Astrocyte of the cerebellum (primary cell): Measurements from ENCODE around the gene PPARA.
"Not testable (repeated sequence)": the region's sequence is repeated elsewhere in the genome, so short reads cannot be mapped to it uniquely, and the experiment has no call there.

Source experiments
- DNase-seq: peaks from one replicate; pipeline ENCODE4 v3.0.0-alpha.2; 2011; ENCODE audit warnings: low read depth
- H3K4me3 ChIP-seq: 2 replicates; pipeline ENCODE4 v1.5.1; 2011; ENCODE audit warnings: mild to moderate bottlenecking, low read depth, low read length, moderate library complexity
- in situ Hi-C: cut with HindIII; loops from 2 replicates; pipeline ENCODE4 v1.10.0; 2017; ENCODE audit warnings: low sequenced_read_pairs
- TF ChIP-seq, protein P1 (sequence below): IDR thresholded peaks from 2 replicates; pipeline ENCODE4 v1.5.1; 2012; ENCODE audit warnings: low read length, low read depth, moderate library complexity, mild to moderate bottlenecking; ENCODE audit errors: missing control alignments

Gene PPARA

DNA sequence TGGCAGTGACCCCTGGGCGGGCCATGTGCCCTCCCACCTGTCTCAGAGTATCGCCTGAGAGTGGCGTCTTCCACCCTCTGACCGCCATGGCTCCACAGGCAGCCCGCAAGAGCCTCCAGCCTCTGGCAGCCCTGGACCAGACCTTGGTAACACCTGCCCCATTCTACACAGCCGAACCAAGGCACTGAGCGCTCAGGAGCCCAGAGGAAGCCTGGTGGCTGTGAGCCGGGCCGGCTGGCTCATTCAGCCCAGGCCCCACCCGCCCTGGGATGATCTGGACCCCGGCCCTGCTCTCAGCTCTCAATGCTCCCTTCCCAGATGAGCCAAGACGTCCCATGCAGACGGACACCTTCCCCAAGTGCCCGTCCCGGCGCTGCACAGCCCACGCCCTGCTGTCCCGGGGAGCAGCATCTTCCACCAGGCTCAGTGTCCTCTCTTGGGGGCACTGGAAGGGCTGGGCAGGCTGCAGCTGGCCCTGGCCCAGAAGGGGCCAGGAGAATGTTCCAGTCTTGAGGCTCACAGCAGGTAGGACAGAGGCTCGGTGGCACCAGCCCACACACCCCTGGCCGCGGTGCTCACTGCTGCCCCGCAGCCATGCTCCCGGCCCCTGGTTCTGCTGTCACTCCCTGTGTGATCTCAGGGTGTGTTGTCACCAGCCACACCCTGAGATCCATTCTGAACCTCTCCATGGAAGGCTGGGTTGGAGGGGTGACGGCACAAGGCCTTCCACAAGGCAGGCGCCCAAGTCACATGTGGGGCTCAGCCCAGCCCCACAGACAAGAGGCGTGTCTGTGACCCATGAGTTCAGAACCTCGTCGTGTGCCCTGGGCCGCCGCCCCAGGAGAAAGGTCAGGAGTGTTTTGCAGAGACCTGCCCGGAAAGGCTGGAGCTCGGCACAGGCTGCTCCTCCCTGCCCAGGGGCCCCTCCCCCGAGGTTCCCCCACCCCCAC is 24.2 kb upstream of the PPARA start:
- no peak overlapping the region for H3K4me3 ChIP-seq
- TF ChIP-seq, protein P1, sequence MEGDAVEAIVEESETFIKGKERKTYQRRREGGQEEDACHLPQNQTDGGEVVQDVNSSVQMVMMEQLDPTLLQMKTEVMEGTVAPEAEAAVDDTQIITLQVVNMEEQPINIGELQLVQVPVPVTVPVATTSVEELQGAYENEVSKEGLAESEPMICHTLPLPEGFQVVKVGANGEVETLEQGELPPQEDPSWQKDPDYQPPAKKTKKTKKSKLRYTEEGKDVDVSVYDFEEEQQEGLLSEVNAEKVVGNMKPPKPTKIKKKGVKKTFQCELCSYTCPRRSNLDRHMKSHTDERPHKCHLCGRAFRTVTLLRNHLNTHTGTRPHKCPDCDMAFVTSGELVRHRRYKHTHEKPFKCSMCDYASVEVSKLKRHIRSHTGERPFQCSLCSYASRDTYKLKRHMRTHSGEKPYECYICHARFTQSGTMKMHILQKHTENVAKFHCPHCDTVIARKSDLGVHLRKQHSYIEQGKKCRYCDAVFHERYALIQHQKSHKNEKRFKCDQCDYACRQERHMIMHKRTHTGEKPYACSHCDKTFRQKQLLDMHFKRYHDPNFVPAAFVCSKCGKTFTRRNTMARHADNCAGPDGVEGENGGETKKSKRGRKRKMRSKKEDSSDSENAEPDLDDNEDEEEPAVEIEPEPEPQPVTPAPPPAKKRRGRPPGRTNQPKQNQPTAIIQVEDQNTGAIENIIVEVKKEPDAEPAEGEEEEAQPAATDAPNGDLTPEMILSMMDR, result no peak
- no peak for DNase-seq
- in situ Hi-C loops, result no loop called here

DNA sequence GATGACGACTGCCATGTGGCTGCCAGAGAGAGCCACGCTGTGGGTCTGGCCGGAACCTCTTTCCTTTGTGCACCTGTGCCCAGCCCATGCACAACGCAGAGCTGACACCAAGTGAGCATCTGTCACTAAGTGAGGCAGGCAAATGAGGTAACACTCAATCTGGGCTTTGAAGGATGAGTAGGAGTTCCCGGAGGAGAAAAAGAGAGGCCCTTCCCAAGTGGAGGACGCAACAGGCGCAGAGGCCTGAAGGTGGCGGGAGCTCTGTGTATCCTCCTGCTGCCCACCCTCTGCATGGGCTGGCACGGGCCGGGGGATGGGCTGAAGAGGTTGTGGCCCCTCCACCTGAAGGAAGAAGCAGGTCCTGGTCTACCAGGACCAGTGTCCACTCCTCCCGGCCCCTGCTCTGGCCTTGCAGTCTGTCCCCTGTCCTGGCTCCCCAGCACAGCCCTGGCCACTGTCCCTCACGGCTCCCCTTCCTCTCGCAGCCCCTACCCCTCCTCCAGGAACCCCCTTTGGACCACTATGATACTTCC is 23.4 kb upstream of the PPARA start:
- TF ChIP-seq, protein P1, result no peak
- no peak overlapping the region for H3K4me3 ChIP-seq
- no peak for DNase-seq
- in situ Hi-C loops, result no loop called here

DNA sequence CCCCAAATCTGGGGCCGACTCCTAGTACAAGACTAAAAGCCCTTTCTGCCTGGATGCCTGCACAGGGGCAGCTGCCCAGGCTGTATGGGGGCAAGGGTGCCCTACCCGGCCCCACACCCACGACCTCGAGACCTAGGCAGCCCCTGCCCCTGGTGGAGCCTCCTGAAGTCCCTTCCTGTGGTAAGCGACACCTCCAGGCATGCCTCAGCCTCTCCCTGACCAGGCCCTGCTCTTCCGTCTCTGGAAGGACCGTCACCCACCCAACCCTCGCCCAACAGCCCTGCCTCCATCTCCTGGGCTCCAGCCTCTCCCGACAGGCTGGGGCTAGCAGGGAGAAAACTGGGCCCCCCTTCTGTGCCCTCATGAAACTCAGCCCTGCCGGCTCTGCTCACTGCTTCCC is 22.8 kb upstream of the PPARA start:
- in situ Hi-C loops, result no loop called here
- no peak overlapping the region for H3K4me3 ChIP-seq
- DNase-seq, result no peak
- TF ChIP-seq, protein P1, result no peak

DNA sequence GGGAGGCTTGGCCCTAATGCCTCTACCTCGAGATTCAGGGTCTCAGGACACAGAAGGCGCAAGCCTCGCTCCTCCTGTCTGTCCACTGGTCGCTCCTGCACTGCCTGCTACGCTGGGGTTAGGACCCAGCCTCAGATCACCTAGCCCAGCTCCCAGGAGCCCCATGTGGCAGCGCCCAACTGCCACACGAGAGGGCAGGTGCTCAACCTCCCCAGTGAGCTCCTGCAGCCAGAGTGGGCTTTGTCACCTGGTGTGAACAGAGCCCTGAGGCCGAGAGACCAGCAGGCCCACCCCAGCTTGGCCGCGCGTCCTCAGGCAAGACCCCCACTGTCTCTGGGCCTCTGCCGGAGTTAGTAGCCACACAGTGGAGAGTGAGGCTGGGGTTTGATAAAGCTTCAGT is 21.7 kb upstream of the PPARA start:
- TF ChIP-seq, protein P1, result no peak
- no peak for DNase-seq
- H3K4me3 ChIP-seq, result no peak overlapping the region
- in situ Hi-C loops, result no loop called here

DNA sequence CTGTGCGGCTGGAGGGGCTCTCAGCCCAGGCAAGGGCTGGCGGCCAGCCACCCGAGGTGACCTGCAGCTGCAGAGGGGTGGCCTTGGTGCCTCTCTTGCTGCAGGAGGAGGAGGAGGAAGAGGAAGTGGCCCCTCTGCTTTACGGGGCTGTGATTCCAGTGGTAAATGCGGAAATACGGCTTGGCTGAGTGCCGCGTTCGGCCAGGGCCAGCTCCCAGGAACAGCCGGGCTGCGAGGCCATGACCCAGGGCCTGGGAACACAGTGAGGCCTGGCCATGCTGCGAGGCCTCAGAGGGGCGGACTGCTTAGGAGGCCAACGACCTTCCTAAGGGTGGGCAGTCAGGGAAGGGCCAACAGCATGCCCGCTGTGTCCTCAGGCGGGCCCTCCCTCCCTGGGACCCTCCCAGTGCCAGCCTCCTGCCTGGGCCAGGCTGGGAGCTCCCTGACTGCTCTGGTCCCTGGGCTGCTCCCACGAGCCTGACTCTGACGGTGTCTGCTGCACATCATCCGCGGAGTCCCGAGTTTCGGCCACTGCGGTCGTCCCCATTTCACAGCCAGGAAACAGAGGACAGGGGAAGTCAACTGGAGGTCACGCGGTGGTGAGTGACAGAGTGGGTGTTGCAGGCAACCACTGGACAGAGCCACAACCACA is 20.8 kb upstream of the PPARA start:
- H3K4me3 ChIP-seq, result no peak overlapping the region
- in situ Hi-C loops, result no loop called here
- no peak for DNase-seq
- TF ChIP-seq, protein P1, result no peak

DNA sequence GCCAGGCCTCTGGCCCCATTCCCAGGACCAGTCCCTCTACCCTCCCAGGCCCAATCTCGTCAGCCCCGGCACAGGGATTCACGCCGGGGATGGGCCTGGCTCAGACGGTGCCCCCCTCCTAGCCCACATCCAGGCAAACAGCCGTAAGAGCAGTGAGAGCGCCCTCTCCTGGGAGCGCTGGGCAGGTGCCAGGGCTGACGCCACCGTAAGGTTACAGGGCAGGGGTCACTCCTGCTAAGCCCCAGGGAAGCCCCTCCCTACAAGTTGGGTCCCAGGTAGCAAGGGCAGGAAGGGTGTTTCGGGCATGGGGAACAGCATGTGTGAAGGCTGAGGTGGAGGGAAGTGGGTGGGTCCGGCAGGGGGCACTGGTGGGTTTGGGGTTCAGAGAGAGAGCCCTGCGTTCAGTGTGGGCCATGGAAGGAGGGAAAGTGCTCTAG is 19.2 kb upstream of the PPARA start:
- no peak for DNase-seq
- no peak overlapping the region for H3K4me3 ChIP-seq
- TF ChIP-seq, protein P1, result peak; percentile 45
- in situ Hi-C loops, result no loop called here

DNA sequence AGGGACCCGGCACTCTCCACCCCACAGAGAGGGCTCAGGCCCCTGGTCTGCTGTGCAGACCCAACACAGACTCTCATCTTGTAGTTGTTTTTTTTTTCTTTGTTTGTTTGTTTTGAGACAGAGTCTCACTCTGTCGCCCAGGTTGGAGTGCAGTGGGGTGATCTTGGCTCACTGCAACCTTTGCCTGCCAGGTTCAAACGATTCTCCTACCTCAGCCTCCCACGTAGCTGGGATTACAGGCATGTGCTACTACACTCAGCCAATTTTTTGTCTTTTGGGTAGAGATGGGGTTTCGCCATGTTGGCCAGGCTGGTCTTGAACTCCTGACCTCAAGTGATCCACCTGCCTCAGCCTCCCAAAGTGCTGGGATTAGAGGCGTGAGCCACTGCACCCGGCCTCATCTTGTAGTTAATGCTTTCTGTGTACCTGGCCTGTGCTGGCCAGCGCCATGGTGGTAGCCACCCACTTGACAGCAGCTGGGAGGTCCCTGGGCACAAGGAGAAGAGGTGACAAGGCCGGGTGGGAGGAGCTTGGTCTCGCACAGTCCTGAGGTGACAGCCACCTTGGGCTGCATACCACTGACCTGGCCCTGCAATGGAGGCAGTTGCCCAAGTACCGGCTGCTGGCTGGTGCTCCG is 18.0 kb upstream of the PPARA start:
- in situ Hi-C loops, DNase-seq: not testable (repeated sequence)

More for the DNA sequence above, 18.0 kb upstream of the PPARA start:
- not testable (repeated sequence) for H3K4me3 ChIP-seq
